22Rv1 (cell line): ENCODE measurements around the gene EIF4G1.

ENCODE experiments used
- H3K27ac ChIP-seq: fragments of 450-650 bp; 2 replicates; pipeline ENCODE4 v1.5.1; 2017
- CTCF ChIP-seq: fragments of 450-650 bp; IDR thresholded peaks from 2 replicates; pipeline ENCODE4 v1.5.1; 2017; ENCODE audit warnings: mild to moderate bottlenecking
- ZFX ChIP-seq: fragments of 450-650 bp; IDR thresholded peaks from 2 replicates; pipeline ENCODE4 v1.6.1; 2017; ENCODE audit warnings: antibody characterized with exemption, borderline replicate concordance

The EIF4G1 gene

GRCh38 chr3:184307915-184308314 is 6.5 kb upstream of the EIF4G1 start:
- TF ChIP-seq CTCF (no peak), ZFX (no peak)
- no peak overlapping the region for H3K27ac ChIP-seq

- no peak for TF ChIP-seq ZFX
- TF ChIP-seq CTCF: no peak
- no peak overlapping the region for H3K27ac ChIP-seq
Measured at GRCh38 chr3:184308744-184309143, 5.7 kb upstream of the EIF4G1 start.

GRCh38 chr3:184311633-184312032 is 2.8 kb upstream of the EIF4G1 start:
- TF ChIP-seq ZFX (no peak), CTCF (no peak)
- no peak overlapping the region for H3K27ac ChIP-seq

GRCh38 chr3:184314700-184315542 is 515 bp downstream of the EIF4G1 start:
- TF ChIP-seq CTCF: no peak
- no peak for TF ChIP-seq ZFX
- H3K27ac ChIP-seq: peak overlapping the region; percentile 95

- TF ChIP-seq CTCF: no peak
- no peak for TF ChIP-seq ZFX
- H3K27ac ChIP-seq: peak overlapping the region; percentile 95
Measured at GRCh38 chr3:184315543-184315867, 1.1 kb downstream of the EIF4G1 start.

GRCh38 chr3:184315871-184316661 is 1.7 kb downstream of the EIF4G1 start:
- TF ChIP-seq CTCF (no peak), ZFX (no peak)
- H3K27ac ChIP-seq: peak overlapping the region; percentile 95

- TF ChIP-seq CTCF (no peak), ZFX (no peak)
- peak overlapping the region; percentile 2; the same call in 1 of the 2 replicates for H3K27ac ChIP-seq
Measured at GRCh38 chr3:184316792-184317191, 2.4 kb downstream of the EIF4G1 start.
